Measurements from ENCODE around the gene OLFML2A.

- TF ChIP-seq CTCF (IDR thresholded peaks at IDR 0.05): no peak
- no peak for TF ChIP-seq EP300 (IDR thresholded peaks at IDR 0.05)
- TF ChIP-seq POLR2A (IDR thresholded peaks at IDR 0.05; ENCODE audit: low read depth): no peak
Observed at GRCh38 chr9:124834591-124834990, 57.7 kb downstream of the OLFML2A start.

All from esophagus muscularis mucosa (tissue), 4 donors.